Measurements from ENCODE around the gene NRXN3.

Gene NRXN3

GRCh38 chr14:79639613-79640012 lies 1469.4 kb downstream of the NRXN3 start:
- no peak for DNase-seq (ENCODE audit: low read depth)

- no peak for DNase-seq (ENCODE audit: low read depth)
These were observed 1471.2 kb downstream of the NRXN3 start for GRCh38 chr14:79641371-79641770.

GRCh38 chr14:79643132-79643531 lies 1473.0 kb downstream of the NRXN3 start:
- no peak for DNase-seq (ENCODE audit: low read depth)

GRCh38 chr14:79645753-79646362 lies 1475.7 kb downstream of the NRXN3 start:
- DNase-seq (ENCODE audit: low read depth): no peak

- no peak for DNase-seq (ENCODE audit: low read depth)
These were observed 1479.7 kb downstream of the NRXN3 start for GRCh38 chr14:79649856-79650255.

- DNase-seq (ENCODE audit: low read depth): no peak
These were observed 1482.5 kb downstream of the NRXN3 start for GRCh38 chr14:79652513-79653307.

- no peak for DNase-seq (ENCODE audit: low read depth)
These were observed 1485.9 kb downstream of the NRXN3 start for GRCh38 chr14:79656056-79656455.

- DNase-seq (ENCODE audit: low read depth): no peak
These were observed 1486.3 kb downstream of the NRXN3 start for GRCh38 chr14:79656496-79656895.

- no peak for DNase-seq (ENCODE audit: low read depth)
These were observed 1488.0 kb downstream of the NRXN3 start for GRCh38 chr14:79658221-79658620.

GRCh38 chr14:79658769-79659168 lies 1488.6 kb downstream of the NRXN3 start:
- DNase-seq (ENCODE audit: low read depth): no peak

- DNase-seq (ENCODE audit: low read depth): no peak
These were observed 1490.1 kb downstream of the NRXN3 start for GRCh38 chr14:79660053-79660939.

- no peak for DNase-seq (ENCODE audit: low read depth)
These were observed 1491.6 kb downstream of the NRXN3 start for GRCh38 chr14:79661752-79662151.

- DNase-seq (ENCODE audit: low read depth): no peak
These were observed 1493.3 kb downstream of the NRXN3 start for GRCh38 chr14:79663453-79663852.

GRCh38 chr14:79665556-79665955 lies 1495.4 kb downstream of the NRXN3 start:
- no peak for DNase-seq (ENCODE audit: low read depth)

- no peak for DNase-seq (ENCODE audit: low read depth)
These were observed 1498.8 kb downstream of the NRXN3 start for GRCh38 chr14:79668951-79669350.

GRCh38 chr14:79670811-79671210 lies 1500.6 kb downstream of the NRXN3 start:
- no peak for DNase-seq (ENCODE audit: low read depth)

- DNase-seq (ENCODE audit: low read depth): no peak
These were observed 1509.9 kb downstream of the NRXN3 start for GRCh38 chr14:79680087-79680486.

GRCh38 chr14:79686196-79686595 lies 1516.0 kb downstream of the NRXN3 start:
- DNase-seq (ENCODE audit: low read depth): no peak

- DNase-seq (ENCODE audit: low read depth): no peak
These were observed 1520.8 kb downstream of the NRXN3 start for GRCh38 chr14:79690960-79691359.

- DNase-seq (ENCODE audit: low read depth): no peak
These were observed 1523.8 kb downstream of the NRXN3 start for GRCh38 chr14:79693935-79694334.

- DNase-seq (ENCODE audit: low read depth): no peak
These were observed 1525.1 kb downstream of the NRXN3 start for GRCh38 chr14:79695307-79695706.

- no peak for DNase-seq (ENCODE audit: low read depth)
These were observed 1528.1 kb downstream of the NRXN3 start for GRCh38 chr14:79698298-79698711.

- no peak for DNase-seq (ENCODE audit: low read depth)
These were observed 1529.0 kb downstream of the NRXN3 start for GRCh38 chr14:79699206-79699605.

All from GM04503 (cell line).